ENCODE results near the gene SEC61A1. TPM values are rescaled to one million over a fixed set of nuclear protein-coding genes. Genes with fewer than 3 reads are reported as not detected.

The SEC61A1 gene
- total and polyA plus RNA-seq, 4 donors: 80.4 to 295 (median 147) TPM

DNA sequence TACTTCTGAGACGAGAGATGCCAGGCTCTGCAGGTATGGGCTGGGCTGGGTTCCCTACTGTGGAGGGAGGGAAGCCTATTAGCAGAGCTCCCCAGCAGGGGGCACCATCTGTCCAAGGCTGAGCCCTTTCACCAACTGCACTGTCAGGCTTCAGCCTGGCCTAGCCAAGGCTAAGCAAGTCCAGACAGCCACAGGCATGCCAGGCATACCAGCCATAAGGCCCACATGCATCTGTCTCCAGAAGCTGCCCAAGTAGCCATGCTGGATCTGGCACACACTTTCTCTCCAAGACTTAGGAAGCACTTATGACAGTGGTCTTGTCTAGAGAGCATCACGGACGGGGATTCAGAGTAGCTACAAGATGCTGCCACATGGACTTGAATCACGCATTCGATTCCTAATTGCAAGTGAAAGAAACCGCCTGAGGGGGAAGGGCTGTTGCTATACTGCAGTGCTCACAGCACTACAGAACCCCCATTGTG is 43.0 kb downstream of the SEC61A1 start:
- Histone ChIP-seq H3K36me3 (ENCODE audit: control insufficient read depth in 4 of 4, insufficient read depth in 3 of 4, low read depth in 1 of 4, low read length in 3 of 4) (peaks cover 0 to 4% (median 0%) of the 10 kb centered on the region in 4 donors), H3K27me3 (ENCODE audit: control insufficient read depth in 4 of 4, insufficient read depth in 4 of 4, low read length in 3 of 4) (no peaks in the 10 kb centered on the region), H3K27ac (ENCODE audit: low read depth in 1 of 2, low read length in 2 of 2) (peak overlapping the region in 1 of 2 donors; percentile 64), H3K9me3 (ENCODE audit: control insufficient read depth in 4 of 4, low read length in 3 of 4) (no peaks in the 10 kb centered on the region), H3K9ac (ENCODE audit: low read depth in 1 of 2, low read length in 2 of 2) (no peak overlapping the region), H3K4me3 (ENCODE audit: low read depth in 1 of 3, low read length in 3 of 3) (no peak overlapping the region), H3K4me1 (ENCODE audit: control insufficient read depth in 4 of 4, insufficient read depth in 4 of 4, low read length in 3 of 4) (peaks cover 15 to 66% (median 57%) of the 10 kb centered on the region in 4 donors)
- WGBS: 79% methylated on average over 6 of the region's 6 CpGs
- DNase-seq (ENCODE audit: low spot score): peak; percentile 88
- TF ChIP-seq JUND (IDR thresholded peaks at IDR 0.05) (no peak), HNF4G (IDR thresholded peaks at IDR 0.05) (no peak), FOXA1 (IDR thresholded peaks at IDR 0.05) (no peak), FOXA2 (IDR thresholded peaks at IDR 0.05) (no peak), TAF1 (conservative IDR thresholded peaks at IDR 0.05) (no peak), RAD21 (IDR thresholded peaks at IDR 0.05) (peak; percentile 98), SP1 (IDR thresholded peaks at IDR 0.05) (no peak)
- TF ChIP-seq, protein P1, sequence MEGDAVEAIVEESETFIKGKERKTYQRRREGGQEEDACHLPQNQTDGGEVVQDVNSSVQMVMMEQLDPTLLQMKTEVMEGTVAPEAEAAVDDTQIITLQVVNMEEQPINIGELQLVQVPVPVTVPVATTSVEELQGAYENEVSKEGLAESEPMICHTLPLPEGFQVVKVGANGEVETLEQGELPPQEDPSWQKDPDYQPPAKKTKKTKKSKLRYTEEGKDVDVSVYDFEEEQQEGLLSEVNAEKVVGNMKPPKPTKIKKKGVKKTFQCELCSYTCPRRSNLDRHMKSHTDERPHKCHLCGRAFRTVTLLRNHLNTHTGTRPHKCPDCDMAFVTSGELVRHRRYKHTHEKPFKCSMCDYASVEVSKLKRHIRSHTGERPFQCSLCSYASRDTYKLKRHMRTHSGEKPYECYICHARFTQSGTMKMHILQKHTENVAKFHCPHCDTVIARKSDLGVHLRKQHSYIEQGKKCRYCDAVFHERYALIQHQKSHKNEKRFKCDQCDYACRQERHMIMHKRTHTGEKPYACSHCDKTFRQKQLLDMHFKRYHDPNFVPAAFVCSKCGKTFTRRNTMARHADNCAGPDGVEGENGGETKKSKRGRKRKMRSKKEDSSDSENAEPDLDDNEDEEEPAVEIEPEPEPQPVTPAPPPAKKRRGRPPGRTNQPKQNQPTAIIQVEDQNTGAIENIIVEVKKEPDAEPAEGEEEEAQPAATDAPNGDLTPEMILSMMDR (IDR thresholded peaks at IDR 0.05; ENCODE audit: low read depth, low read length, missing input control): peak; percentile 85

DNA sequence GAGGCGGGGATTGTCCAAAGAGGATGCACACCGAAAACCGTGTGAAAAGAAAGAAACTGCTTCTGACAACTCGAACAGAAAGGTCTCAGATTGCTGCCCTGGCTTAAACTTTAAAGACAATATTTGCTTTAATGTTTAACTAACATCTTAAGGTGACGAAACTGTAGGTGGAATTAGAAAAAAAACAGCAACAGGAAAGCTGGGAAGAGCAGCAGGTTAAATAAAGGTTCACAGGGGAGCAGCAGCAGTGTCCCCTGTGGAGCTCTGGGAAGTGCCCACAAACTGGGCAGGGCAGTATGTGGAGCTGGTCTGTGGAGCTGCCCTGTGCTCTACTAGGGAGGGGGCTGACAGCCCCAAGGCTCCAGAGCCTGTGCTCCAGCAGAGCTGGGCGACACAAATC is 46.0 kb downstream of the SEC61A1 start:
- Histone ChIP-seq H3K4me3 (ENCODE audit: low read depth in 1 of 3, low read length in 3 of 3) (no peak overlapping the region), H3K9me3 (ENCODE audit: control insufficient read depth in 4 of 4, low read length in 3 of 4) (no peaks in the 10 kb centered on the region), H3K36me3 (ENCODE audit: control insufficient read depth in 4 of 4, insufficient read depth in 3 of 4, low read depth in 1 of 4, low read length in 3 of 4) (peaks cover 0 to 7% (median 0%) of the 10 kb centered on the region in 4 donors), H3K9ac (ENCODE audit: low read depth in 1 of 2, low read length in 2 of 2) (peak overlapping the region in 1 of 2 donors; percentile 7), H3K27ac (ENCODE audit: low read depth in 1 of 2, low read length in 2 of 2) (peak overlapping the region; percentile 66 to 69), H3K4me1 (ENCODE audit: control insufficient read depth in 4 of 4, insufficient read depth in 4 of 4, low read length in 3 of 4) (peaks cover 15 to 71% (median 58%) of the 10 kb centered on the region in 4 donors), H3K27me3 (ENCODE audit: control insufficient read depth in 4 of 4, insufficient read depth in 4 of 4, low read length in 3 of 4) (no peaks in the 10 kb centered on the region)
- no peak for DNase-seq (ENCODE audit: low spot score)
- WGBS: 47% methylated on average over 6 of the region's 6 CpGs
- TF ChIP-seq YY1 (IDR thresholded peaks at IDR 0.05) (peak; percentile 21), FOXA2 (IDR thresholded peaks at IDR 0.05) (no peak), RXRA (IDR thresholded peaks at IDR 0.05) (peak; percentile 43 to 84), TAF1 (conservative IDR thresholded peaks at IDR 0.05) (no peak), NR2F2 (IDR thresholded peaks at IDR 0.05) (no peak), HNF4G (IDR thresholded peaks at IDR 0.05) (no peak), EGR1 (IDR thresholded peaks at IDR 0.05; ENCODE audit: low read depth in 2 of 2) (no peak), SP1 (IDR thresholded peaks at IDR 0.05) (peak; percentile 22), RAD21 (IDR thresholded peaks at IDR 0.05) (peak; percentile 8), JUND (IDR thresholded peaks at IDR 0.05) (peak in 1 of 2 donors; percentile 41), HNF4A (conservative IDR thresholded peaks at IDR 0.05) (peak; percentile 29 to 59), FOXA1 (IDR thresholded peaks at IDR 0.05) (no peak), GABPA (IDR thresholded peaks at IDR 0.05 in 1 of 2, conservative IDR thresholded peaks at IDR 0.05 in 1 of 2) (no peak)
- TF ChIP-seq, protein P2, sequence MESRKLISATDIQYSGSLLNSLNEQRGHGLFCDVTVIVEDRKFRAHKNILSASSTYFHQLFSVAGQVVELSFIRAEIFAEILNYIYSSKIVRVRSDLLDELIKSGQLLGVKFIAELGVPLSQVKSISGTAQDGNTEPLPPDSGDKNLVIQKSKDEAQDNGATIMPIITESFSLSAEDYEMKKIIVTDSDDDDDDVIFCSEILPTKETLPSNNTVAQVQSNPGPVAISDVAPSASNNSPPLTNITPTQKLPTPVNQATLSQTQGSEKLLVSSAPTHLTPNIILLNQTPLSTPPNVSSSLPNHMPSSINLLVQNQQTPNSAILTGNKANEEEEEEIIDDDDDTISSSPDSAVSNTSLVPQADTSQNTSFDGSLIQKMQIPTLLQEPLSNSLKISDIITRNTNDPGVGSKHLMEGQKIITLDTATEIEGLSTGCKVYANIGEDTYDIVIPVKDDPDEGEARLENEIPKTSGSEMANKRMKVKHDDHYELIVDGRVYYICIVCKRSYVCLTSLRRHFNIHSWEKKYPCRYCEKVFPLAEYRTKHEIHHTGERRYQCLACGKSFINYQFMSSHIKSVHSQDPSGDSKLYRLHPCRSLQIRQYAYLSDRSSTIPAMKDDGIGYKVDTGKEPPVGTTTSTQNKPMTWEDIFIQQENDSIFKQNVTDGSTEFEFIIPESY (IDR thresholded peaks at IDR 0.05): no peak
- TF ChIP-seq, protein P3, sequence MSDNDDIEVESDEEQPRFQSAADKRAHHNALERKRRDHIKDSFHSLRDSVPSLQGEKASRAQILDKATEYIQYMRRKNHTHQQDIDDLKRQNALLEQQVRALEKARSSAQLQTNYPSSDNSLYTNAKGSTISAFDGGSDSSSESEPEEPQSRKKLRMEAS (IDR thresholded peaks at IDR 0.05): peak; percentile 52
- TF ChIP-seq, protein P4, sequence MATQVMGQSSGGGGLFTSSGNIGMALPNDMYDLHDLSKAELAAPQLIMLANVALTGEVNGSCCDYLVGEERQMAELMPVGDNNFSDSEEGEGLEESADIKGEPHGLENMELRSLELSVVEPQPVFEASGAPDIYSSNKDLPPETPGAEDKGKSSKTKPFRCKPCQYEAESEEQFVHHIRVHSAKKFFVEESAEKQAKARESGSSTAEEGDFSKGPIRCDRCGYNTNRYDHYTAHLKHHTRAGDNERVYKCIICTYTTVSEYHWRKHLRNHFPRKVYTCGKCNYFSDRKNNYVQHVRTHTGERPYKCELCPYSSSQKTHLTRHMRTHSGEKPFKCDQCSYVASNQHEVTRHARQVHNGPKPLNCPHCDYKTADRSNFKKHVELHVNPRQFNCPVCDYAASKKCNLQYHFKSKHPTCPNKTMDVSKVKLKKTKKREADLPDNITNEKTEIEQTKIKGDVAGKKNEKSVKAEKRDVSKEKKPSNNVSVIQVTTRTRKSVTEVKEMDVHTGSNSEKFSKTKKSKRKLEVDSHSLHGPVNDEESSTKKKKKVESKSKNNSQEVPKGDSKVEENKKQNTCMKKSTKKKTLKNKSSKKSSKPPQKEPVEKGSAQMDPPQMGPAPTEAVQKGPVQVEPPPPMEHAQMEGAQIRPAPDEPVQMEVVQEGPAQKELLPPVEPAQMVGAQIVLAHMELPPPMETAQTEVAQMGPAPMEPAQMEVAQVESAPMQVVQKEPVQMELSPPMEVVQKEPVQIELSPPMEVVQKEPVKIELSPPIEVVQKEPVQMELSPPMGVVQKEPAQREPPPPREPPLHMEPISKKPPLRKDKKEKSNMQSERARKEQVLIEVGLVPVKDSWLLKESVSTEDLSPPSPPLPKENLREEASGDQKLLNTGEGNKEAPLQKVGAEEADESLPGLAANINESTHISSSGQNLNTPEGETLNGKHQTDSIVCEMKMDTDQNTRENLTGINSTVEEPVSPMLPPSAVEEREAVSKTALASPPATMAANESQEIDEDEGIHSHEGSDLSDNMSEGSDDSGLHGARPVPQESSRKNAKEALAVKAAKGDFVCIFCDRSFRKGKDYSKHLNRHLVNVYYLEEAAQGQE (IDR thresholded peaks at IDR 0.05): no peak
- TF ChIP-seq, protein P1 (IDR thresholded peaks at IDR 0.05; ENCODE audit: low read depth, low read length, missing input control): no peak
- TF ChIP-seq, protein P5, sequence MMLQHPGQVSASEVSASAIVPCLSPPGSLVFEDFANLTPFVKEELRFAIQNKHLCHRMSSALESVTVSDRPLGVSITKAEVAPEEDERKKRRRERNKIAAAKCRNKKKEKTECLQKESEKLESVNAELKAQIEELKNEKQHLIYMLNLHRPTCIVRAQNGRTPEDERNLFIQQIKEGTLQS (IDR thresholded peaks at IDR 0.05): no peak
